Measurements from ENCODE around the gene CLTB.
"Not testable (repeated sequence)": the region's sequence is repeated elsewhere in the genome, so short reads cannot be mapped to it uniquely, and the experiment has no call there.

CLTB gene

GRCh38 chr5:176409765-176410164, 6.6 kb downstream of the CLTB start:
- TF ChIP-seq, protein P1, sequence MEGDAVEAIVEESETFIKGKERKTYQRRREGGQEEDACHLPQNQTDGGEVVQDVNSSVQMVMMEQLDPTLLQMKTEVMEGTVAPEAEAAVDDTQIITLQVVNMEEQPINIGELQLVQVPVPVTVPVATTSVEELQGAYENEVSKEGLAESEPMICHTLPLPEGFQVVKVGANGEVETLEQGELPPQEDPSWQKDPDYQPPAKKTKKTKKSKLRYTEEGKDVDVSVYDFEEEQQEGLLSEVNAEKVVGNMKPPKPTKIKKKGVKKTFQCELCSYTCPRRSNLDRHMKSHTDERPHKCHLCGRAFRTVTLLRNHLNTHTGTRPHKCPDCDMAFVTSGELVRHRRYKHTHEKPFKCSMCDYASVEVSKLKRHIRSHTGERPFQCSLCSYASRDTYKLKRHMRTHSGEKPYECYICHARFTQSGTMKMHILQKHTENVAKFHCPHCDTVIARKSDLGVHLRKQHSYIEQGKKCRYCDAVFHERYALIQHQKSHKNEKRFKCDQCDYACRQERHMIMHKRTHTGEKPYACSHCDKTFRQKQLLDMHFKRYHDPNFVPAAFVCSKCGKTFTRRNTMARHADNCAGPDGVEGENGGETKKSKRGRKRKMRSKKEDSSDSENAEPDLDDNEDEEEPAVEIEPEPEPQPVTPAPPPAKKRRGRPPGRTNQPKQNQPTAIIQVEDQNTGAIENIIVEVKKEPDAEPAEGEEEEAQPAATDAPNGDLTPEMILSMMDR (IDR thresholded peaks at IDR 0.05): no peak
- no peak for TF ChIP-seq ZFX (IDR thresholded peaks at IDR 0.05; ENCODE audit: borderline replicate concordance)
- no peak overlapping the region for H3K27ac ChIP-seq

- no peak overlapping the region for H3K27ac ChIP-seq
- TF ChIP-seq, protein P1 (IDR thresholded peaks at IDR 0.05): no peak
- no peak for TF ChIP-seq ZFX (IDR thresholded peaks at IDR 0.05; ENCODE audit: borderline replicate concordance)
Measured at GRCh38 chr5:176408590-176408989, 7.7 kb downstream of the CLTB start.

DNA sequence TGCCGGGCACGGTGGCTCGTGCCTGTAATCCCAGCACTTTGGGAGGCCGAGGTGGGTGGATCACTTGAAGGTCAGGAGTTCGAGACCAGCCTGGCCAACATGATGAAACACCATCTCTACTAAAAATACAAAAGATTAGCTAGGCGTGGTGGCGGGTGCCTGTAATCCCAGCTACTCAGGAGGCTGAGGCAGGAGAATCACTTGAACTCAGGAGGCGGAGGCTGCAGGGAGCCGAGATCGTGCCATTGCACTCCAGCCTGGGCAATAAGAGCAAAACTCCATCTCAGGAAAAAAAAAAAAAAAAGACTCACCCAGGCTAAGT, 8.1 kb downstream of the CLTB start:
- not testable (repeated sequence) for H3K27ac ChIP-seq

DNA sequence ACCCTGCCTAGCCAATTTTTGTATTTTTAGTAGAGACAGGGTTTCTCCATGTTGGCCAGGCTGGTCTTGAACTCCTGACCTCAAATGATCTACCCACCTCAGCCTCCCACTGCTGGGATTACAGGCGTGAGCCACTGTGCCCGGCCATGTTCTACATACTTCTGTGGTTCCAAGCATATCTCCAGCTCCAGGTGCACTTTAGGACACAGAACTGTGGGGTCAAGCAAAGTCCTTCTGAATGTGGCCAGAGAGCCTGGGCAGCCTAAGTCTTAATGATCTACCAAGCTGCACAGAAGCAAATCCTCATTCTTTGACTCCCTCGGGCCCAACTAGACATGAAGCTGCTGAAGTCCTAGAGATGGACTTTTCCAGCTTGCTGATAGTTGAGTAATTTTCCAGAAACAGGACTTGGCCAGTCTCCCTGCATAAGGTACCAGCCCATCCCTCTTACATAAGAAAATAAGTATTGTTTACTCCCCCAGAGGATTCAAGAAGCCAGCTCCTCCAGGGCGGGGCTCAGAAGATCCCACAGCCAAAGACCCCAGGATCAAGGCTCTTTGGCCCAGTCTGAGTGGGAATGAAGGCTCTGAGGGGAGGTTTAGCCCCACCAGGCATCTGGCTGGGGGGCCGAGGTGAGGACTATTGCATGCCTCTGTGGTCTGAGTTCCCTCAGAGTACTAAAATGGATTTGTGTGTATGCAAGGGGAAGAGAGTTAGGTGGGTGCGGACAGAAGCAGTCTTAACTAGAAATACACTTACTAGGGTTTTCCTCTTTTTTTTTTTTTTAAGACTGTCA, 8.7 kb downstream of the CLTB start:
- TF ChIP-seq ZFX (IDR thresholded peaks at IDR 0.05; ENCODE audit: borderline replicate concordance): no peak
- TF ChIP-seq, protein P1 (IDR thresholded peaks at IDR 0.05): no peak
- no peak overlapping the region for H3K27ac ChIP-seq

- no peak overlapping the region for H3K27ac ChIP-seq
- TF ChIP-seq, protein P1 (IDR thresholded peaks at IDR 0.05): no peak
- no peak for TF ChIP-seq ZFX (IDR thresholded peaks at IDR 0.05; ENCODE audit: borderline replicate concordance)
Measured at GRCh38 chr5:176406436-176407052, 9.8 kb downstream of the CLTB start.

DNA sequence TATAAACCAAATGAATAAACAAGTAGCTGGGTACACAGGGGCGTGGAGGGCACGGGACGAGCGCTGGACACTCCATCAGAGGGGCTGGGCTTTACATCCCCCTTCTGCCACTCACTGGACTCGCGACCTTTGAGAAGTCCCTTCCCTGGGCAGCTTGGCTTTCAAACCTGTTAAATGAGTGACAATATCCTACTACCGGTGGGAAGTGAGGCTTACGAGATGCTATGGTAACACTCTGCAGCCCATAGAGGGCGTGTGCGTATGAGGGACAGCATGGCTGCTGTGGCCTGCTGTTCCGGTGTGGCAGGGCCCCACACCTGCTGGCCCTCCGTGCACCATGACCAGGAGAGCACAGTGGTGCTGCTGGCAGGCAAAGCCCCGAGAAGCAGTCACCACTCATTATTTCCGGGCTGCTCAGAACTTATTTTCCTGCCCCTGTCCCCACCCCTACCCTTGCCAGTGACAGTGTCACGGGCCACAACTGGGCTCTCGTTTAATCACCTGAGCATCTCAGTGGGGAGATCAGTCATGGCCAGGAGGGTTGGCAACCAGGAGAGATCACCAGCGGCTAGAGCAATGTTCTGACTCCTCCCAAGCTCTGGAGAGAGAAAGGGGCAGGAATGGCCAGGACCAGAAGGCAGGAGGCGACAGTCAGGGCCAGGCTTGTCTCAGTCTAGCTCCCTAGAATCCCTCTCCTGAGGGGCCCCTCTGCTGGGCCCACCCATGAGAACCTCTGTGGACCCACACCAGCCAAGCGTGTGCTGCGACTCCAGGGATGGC, 10.5 kb downstream of the CLTB start:
- TF ChIP-seq, protein P1 (IDR thresholded peaks at IDR 0.05): no peak
- TF ChIP-seq ZFX (IDR thresholded peaks at IDR 0.05; ENCODE audit: borderline replicate concordance): no peak
- no peak overlapping the region for H3K27ac ChIP-seq

- no peak overlapping the region for H3K27ac ChIP-seq
- TF ChIP-seq, protein P1 (IDR thresholded peaks at IDR 0.05): no peak
- TF ChIP-seq ZFX (IDR thresholded peaks at IDR 0.05; ENCODE audit: borderline replicate concordance): no peak
Measured at GRCh38 chr5:176401281-176402205, 14.8 kb downstream of the CLTB start.
